GM23248 (cell line): ENCODE measurements around the gene TTC39C.

Experiments used
- EZH2 ChIP-seq: fragments of 200-600 bp; sonication (generic); IDR thresholded peaks from 2 replicates; pipeline ENCODE4 v1.6.1; 2018; ENCODE audit warnings: antibody characterized with exemption, mild to moderate bottlenecking; ENCODE audit not compliant: insufficient read depth, poor library complexity, severe bottlenecking
- EZH2phosphoT487 ChIP-seq: fragments of 200-600 bp; sonication (generic); IDR thresholded peaks from 2 replicates; pipeline ENCODE4 v1.6.1; 2018; ENCODE audit warnings: antibody characterized with exemption, moderate library complexity, mild to moderate bottlenecking, low read depth; ENCODE audit not compliant: insufficient read depth

- no peak for TF ChIP-seq EZH2
- no peak for TF ChIP-seq EZH2phosphoT487
Observed at GRCh38 chr18:23998018-23998417, 16.5 kb upstream of the TTC39C start.
